MG63 (cell line): ENCODE measurements around the gene PRKCI. TPM values are rescaled to one million over a fixed set of nuclear protein-coding genes. Genes with fewer than 3 reads are reported as not detected.
"Not testable (repeated sequence)": the region's sequence is repeated elsewhere in the genome, so short reads cannot be mapped to it uniquely, and the experiment has no call there.

ENCODE experiments used
- DNase-seq: peaks from one replicate; pipeline ENCODE4 v3.0.0-alpha.2; 2020
- H3K27me3 ChIP-seq: fragments of 250-450 bp; sonication (Bioruptor Pico); 2 replicates; pipeline ENCODE4 v1.5.1; 2020; ENCODE audit warnings: mild to moderate bottlenecking, moderate library complexity
- H3K36me3 ChIP-seq: fragments of 250-450 bp; sonication (Bioruptor Pico); 2 replicates; pipeline ENCODE4 v1.5.1; 2020; ENCODE audit warnings: mild to moderate bottlenecking, moderate library complexity
- H3K4me3 ChIP-seq: fragments of 250-450 bp; sonication (Bioruptor Pico); 2 replicates; pipeline ENCODE4 v1.5.1; 2020; ENCODE audit warnings: mild to moderate bottlenecking, moderate library complexity
- H3K9me3 ChIP-seq: fragments of 250-450 bp; sonication (Bioruptor Pico); 2 replicates; pipeline ENCODE4 v1.5.1; 2020; ENCODE audit warnings: mild to moderate bottlenecking, moderate library complexity
- total RNA-seq: library from RNA; depleted of rRNA; stranded (reverse); fragments of >200 nt; shearing (Covaris generic); gene quantifications from 2 replicates; pipeline ENCODE4 v1.2.3, GENCODE V29; 2014; ENCODE audit warnings: low replicate concordance; rRNA removed

Gene PRKCI
- 34.6 and 40.2 TPM in 2 replicates for total RNA-seq

- H3K36me3 ChIP-seq, result no peaks in the 10 kb centered on the region; the same call in 1 of the 2 replicates
- H3K4me3 ChIP-seq, result peak within 1 kb of the TSS; percentile 79
- H3K9me3 ChIP-seq, result no peaks in the 10 kb centered on the region
- peak; percentile 98 for DNase-seq
- H3K27me3 ChIP-seq, result no peaks in the 10 kb centered on the region
These were observed at the start of gene PRKCI for GRCh38 chr3:170221924-170222646. Gene PRKCI, plus strand, starts transcription at chr3:170222424. Its CDS starts 246 bp downstream, at chr3:170222670.

- no peaks in the 10 kb centered on the region for H3K27me3 ChIP-seq
- H3K4me3 ChIP-seq, result no peak overlapping the region
- peaks cover 50% of the 10 kb centered on the region for H3K36me3 ChIP-seq
- no peak for DNase-seq
- no peaks in the 10 kb centered on the region for H3K9me3 ChIP-seq
These were observed 43.6 kb upstream of the PRKCI start for GRCh38 chr3:170178651-170179050.

GRCh38 chr3:170179432-170179831, 42.8 kb upstream of the PRKCI start:
- Histone ChIP-seq H3K27me3 (no peaks in the 10 kb centered on the region), H3K4me3 (peak overlapping the region; percentile 96), H3K36me3 (peaks cover 44% of the 10 kb centered on the region), H3K9me3 (no peaks in the 10 kb centered on the region)
- no peak for DNase-seq

- Histone ChIP-seq H3K27me3 (no peaks in the 10 kb centered on the region), H3K4me3 (peak overlapping the region; percentile 96), H3K36me3 (peaks cover 35% of the 10 kb centered on the region), H3K9me3 (no peaks in the 10 kb centered on the region)
- DNase-seq, result no peak
These were observed 41.9 kb upstream of the PRKCI start for GRCh38 chr3:170180079-170180907.

- no peaks in the 10 kb centered on the region for H3K9me3 ChIP-seq
- H3K36me3 ChIP-seq, result peaks cover 34% of the 10 kb centered on the region
- peak within 1 kb of the TSS; percentile 96 for H3K4me3 ChIP-seq
These were observed 41.0 kb upstream of the PRKCI start, which contains the start of gene PHC3 for GRCh38 chr3:170180908-170181885. Gene PHC3, minus strand, starts transcription at chr3:170181733. Its CDS starts 18 bp downstream, at chr3:170181715.

GRCh38 chr3:170189398-170190256, 32.6 kb upstream of the PRKCI start:
- H3K4me3 ChIP-seq, result no peak overlapping the region
- no peaks in the 10 kb centered on the region for H3K36me3 ChIP-seq
- no peaks in the 10 kb centered on the region for H3K27me3 ChIP-seq
- no peaks in the 10 kb centered on the region for H3K9me3 ChIP-seq
- no peak for DNase-seq

More at GRCh38 chr3:170180908-170181885, 41.0 kb upstream of the PRKCI start, which contains the start of gene PHC3:
- no peaks in the 10 kb centered on the region for H3K27me3 ChIP-seq
- DNase-seq, result peak; percentile 95

GRCh38 chr3:170195759-170196158, 26.5 kb upstream of the PRKCI start:
- not testable (repeated sequence) for H3K27me3 ChIP-seq, H3K9me3 ChIP-seq, H3K4me3 ChIP-seq, DNase-seq, H3K36me3 ChIP-seq

GRCh38 chr3:170196833-170197232, 25.4 kb upstream of the PRKCI start:
- H3K27me3 ChIP-seq, result no peaks in the 10 kb centered on the region; the same call in 1 of the 2 replicates
- H3K4me3 ChIP-seq, result no peak overlapping the region
- no peaks in the 10 kb centered on the region for H3K9me3 ChIP-seq
- H3K36me3 ChIP-seq, result no peaks in the 10 kb centered on the region
- no peak for DNase-seq

- H3K9me3 ChIP-seq, result no peaks in the 10 kb centered on the region
- no peak for DNase-seq
- no peak overlapping the region for H3K4me3 ChIP-seq
- H3K36me3 ChIP-seq, result no peaks in the 10 kb centered on the region
- no peaks in the 10 kb centered on the region; the same call in 1 of the 2 replicates for H3K27me3 ChIP-seq
These were observed 21.2 kb upstream of the PRKCI start for GRCh38 chr3:170200987-170201386.

GRCh38 chr3:170201527-170201926, 20.7 kb upstream of the PRKCI start:
- DNase-seq, result no peak
- Histone ChIP-seq H3K9me3 (no peaks in the 10 kb centered on the region), H3K27me3 (no peaks in the 10 kb centered on the region; the same call in 1 of the 2 replicates), H3K36me3 (no peaks in the 10 kb centered on the region), H3K4me3 (no peak overlapping the region)

GRCh38 chr3:170203457-170203856, 18.8 kb upstream of the PRKCI start:
- no peaks in the 10 kb centered on the region for H3K36me3 ChIP-seq
- DNase-seq, result no peak

GRCh38 chr3:170204023-170204472, 18.2 kb upstream of the PRKCI start:
- H3K36me3 ChIP-seq, result no peaks in the 10 kb centered on the region
- H3K9me3 ChIP-seq, result no peaks in the 10 kb centered on the region
- no peaks in the 10 kb centered on the region; the same call in 1 of the 2 replicates for H3K27me3 ChIP-seq
- H3K4me3 ChIP-seq, result no peak overlapping the region
- DNase-seq, result no peak

More at GRCh38 chr3:170203457-170203856, 18.8 kb upstream of the PRKCI start:
- Histone ChIP-seq H3K4me3 (no peak overlapping the region), H3K9me3 (no peaks in the 10 kb centered on the region), H3K27me3 (no peaks in the 10 kb centered on the region; the same call in 1 of the 2 replicates)

GRCh38 chr3:170204509-170204908, 17.7 kb upstream of the PRKCI start:
- H3K36me3 ChIP-seq, result no peaks in the 10 kb centered on the region
- no peaks in the 10 kb centered on the region for H3K9me3 ChIP-seq
- no peak overlapping the region for H3K4me3 ChIP-seq
- DNase-seq, result no peak
- no peaks in the 10 kb centered on the region; the same call in 1 of the 2 replicates for H3K27me3 ChIP-seq

GRCh38 chr3:170205302-170205701, 16.9 kb upstream of the PRKCI start:
- no peaks in the 10 kb centered on the region for H3K36me3 ChIP-seq
- H3K4me3 ChIP-seq, result no peak overlapping the region
- no peaks in the 10 kb centered on the region; the same call in 1 of the 2 replicates for H3K27me3 ChIP-seq
- DNase-seq, result no peak
- no peaks in the 10 kb centered on the region for H3K9me3 ChIP-seq

- H3K36me3 ChIP-seq, H3K9me3 ChIP-seq, H3K27me3 ChIP-seq, H3K4me3 ChIP-seq, DNase-seq: not testable (repeated sequence)
These were observed 16.0 kb upstream of the PRKCI start for GRCh38 chr3:170206164-170206762.
